ENCODE results near the gene OAS1. TPM values are rescaled to one million over a fixed set of nuclear protein-coding genes. Genes with fewer than 3 reads are reported as not detected.

Gene OAS1
- total and polyA plus RNA-seq, 2 donors (not counting 1 experiment from before 2014, with no cell fraction given): 48.3 to 70.2 TPM

DNA sequence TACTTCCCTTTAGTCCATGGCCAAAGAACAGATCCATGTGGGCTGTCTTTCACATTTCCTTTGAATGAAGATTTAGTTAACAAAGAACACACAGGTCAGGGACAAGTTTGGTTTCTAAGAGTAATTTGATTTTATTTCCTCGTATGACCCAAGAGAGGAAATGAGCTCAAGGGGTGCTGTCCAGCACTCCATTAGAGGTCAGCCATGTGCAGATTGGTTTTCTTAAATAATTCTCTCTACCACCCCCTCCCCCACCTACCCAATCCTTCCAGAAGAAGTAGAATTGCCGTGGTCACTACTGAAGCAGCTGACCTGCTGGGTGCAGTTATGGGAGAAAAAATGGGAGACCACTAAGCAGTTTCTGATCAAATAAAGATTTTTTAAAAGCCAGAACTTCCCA lies 13.9 kb upstream of the OAS1 start:
- no peaks in the 10 kb centered on the region for H3K79me2 ChIP-seq (ENCODE audit: control insufficient read depth, insufficient read depth, low read length)
- Mint-ChIP-seq H3K27ac (no peak overlapping the region), H3K27me3 (peaks cover 14% of the 10 kb centered on the region), H3K9me3 (ENCODE audit: insufficient read depth) (no peaks in the 10 kb centered on the region), H3K4me3 (no peak overlapping the region), H3K4me1 (peaks cover 6% of the 10 kb centered on the region)
- no peak overlapping the region for H2AFZ ChIP-seq (ENCODE audit: insufficient read depth, low read depth, low read length, poor library complexity, severe bottlenecking)
- no CpG with 5 or more reads among the region's 2 CpGs for WGBS (ENCODE audit: insufficient coverage)
- H4K20me1 ChIP-seq (ENCODE audit: control insufficient read depth, insufficient read depth, low read length, poor library complexity, severe bottlenecking): no peaks in the 10 kb centered on the region
- ChIA-PET POLR2A (no interaction called here), CTCF (interaction anchor here (1.0 kb wide), 1 partner anchor 85 kb away, joined by 3 read pairs; the partner anchor contains the start of gene OAS2)
- no peaks in the 10 kb centered on the region for H3K36me3 ChIP-seq (replicated peaks in 1 of 2; ENCODE audit: control extremely low read depth in 1 of 2, control insufficient read depth in 1 of 2, extremely low read depth in 1 of 2, insufficient read depth in 2 of 2, low read length in 1 of 2)
- no peak for DNase-seq
- intact Hi-C loops (cut with micrococcal nuclease): no loop called here
- ATAC-seq (ENCODE audit: low read depth): no peak
- TF ChIP-seq EZH2 (IDR thresholded peaks at IDR 0.05; ENCODE audit: borderline replicate concordance, insufficient read depth, low read depth, low read length, poor library complexity, severe bottlenecking): no peak
- TF ChIP-seq, protein P1, sequence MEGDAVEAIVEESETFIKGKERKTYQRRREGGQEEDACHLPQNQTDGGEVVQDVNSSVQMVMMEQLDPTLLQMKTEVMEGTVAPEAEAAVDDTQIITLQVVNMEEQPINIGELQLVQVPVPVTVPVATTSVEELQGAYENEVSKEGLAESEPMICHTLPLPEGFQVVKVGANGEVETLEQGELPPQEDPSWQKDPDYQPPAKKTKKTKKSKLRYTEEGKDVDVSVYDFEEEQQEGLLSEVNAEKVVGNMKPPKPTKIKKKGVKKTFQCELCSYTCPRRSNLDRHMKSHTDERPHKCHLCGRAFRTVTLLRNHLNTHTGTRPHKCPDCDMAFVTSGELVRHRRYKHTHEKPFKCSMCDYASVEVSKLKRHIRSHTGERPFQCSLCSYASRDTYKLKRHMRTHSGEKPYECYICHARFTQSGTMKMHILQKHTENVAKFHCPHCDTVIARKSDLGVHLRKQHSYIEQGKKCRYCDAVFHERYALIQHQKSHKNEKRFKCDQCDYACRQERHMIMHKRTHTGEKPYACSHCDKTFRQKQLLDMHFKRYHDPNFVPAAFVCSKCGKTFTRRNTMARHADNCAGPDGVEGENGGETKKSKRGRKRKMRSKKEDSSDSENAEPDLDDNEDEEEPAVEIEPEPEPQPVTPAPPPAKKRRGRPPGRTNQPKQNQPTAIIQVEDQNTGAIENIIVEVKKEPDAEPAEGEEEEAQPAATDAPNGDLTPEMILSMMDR (IDR thresholded peaks at IDR 0.05): no peak
- no peaks in the 10 kb centered on the region for H3K9me3 ChIP-seq (ENCODE audit: control extremely low read depth in 1 of 3, control insufficient read depth in 2 of 3, insufficient read depth in 1 of 3, low read length in 2 of 3)
- no peak overlapping the region for H3K9ac ChIP-seq (ENCODE audit: low read length)
- H3K4me3 ChIP-seq (ENCODE audit: control extremely low read depth in 1 of 5, extremely low read depth in 1 of 5, insufficient read depth in 1 of 5, low read depth in 2 of 5, low read length in 4 of 5): no peak overlapping the region
- H3K4me2 ChIP-seq (replicated peaks; ENCODE audit: low read depth, low read length, poor library complexity, severe bottlenecking): no peak overlapping the region
- H3K4me1 ChIP-seq (ENCODE audit: control insufficient read depth in 2 of 2, insufficient read depth in 2 of 2, low read length in 2 of 2): no peaks in the 10 kb centered on the region
- no peak overlapping the region for H3K27ac ChIP-seq (ENCODE audit: low read length in 2 of 2)
- peaks cover 0 to 6% (median 0%) of the 10 kb centered on the region in 4 experiments for H3K27me3 ChIP-seq (replicated peaks in 1 of 4; ENCODE audit: control extremely low read depth in 1 of 4, control insufficient read depth in 3 of 4, insufficient read depth in 4 of 4, low read length in 3 of 4)

DNA sequence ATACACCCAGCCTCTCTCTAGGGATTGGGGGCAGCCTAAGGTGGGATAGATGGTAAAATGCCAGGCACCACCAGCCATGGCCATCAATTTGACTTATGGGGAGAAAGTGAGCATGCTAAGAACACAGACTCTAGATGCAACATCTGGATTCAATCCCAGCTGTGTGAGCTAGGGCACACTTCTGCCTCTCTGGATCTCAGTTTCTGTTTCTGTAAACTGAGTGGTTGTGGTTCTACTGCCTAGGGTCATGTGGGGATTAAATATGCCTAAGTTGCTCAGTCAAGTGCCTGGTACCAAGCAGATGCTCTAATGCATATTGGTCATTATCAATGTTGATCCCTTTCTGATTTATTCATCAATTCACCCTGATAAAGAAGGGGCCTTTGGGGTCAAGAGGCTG lies 12.6 kb upstream of the OAS1 start:
- ChIA-PET POLR2A (no interaction called here), CTCF (no interaction called here)
- no peaks in the 10 kb centered on the region for H3K4me1 ChIP-seq (ENCODE audit: control insufficient read depth in 2 of 2, insufficient read depth in 2 of 2, low read length in 2 of 2)
- no peak overlapping the region for H3K27ac ChIP-seq (ENCODE audit: low read length in 2 of 2)
- no peak overlapping the region for H3K4me3 ChIP-seq (ENCODE audit: control extremely low read depth in 1 of 5, extremely low read depth in 1 of 5, insufficient read depth in 1 of 5, low read depth in 2 of 5, low read length in 4 of 5)
- DNase-seq (no peak), ATAC-seq (ENCODE audit: low read depth) (no peak)
- peaks cover 0 to 6% (median 0%) of the 10 kb centered on the region in 4 experiments for H3K27me3 ChIP-seq (replicated peaks in 1 of 4; ENCODE audit: control extremely low read depth in 1 of 4, control insufficient read depth in 3 of 4, insufficient read depth in 4 of 4, low read length in 3 of 4)
- H3K9ac ChIP-seq (ENCODE audit: low read length): no peak overlapping the region
- peaks cover 19% of the 10 kb centered on the region for H3K27me3 Mint-ChIP-seq
- no peaks in the 10 kb centered on the region for H3K36me3 ChIP-seq (replicated peaks in 1 of 2; ENCODE audit: control extremely low read depth in 1 of 2, control insufficient read depth in 1 of 2, extremely low read depth in 1 of 2, insufficient read depth in 2 of 2, low read length in 1 of 2)
- intact Hi-C loops (cut with micrococcal nuclease): no loop called here
- TF ChIP-seq, protein P1 (IDR thresholded peaks at IDR 0.05): no peak
- TF ChIP-seq EZH2 (IDR thresholded peaks at IDR 0.05; ENCODE audit: borderline replicate concordance, insufficient read depth, low read depth, low read length, poor library complexity, severe bottlenecking): no peak
- no peaks in the 10 kb centered on the region for H4K20me1 ChIP-seq (ENCODE audit: control insufficient read depth, insufficient read depth, low read length, poor library complexity, severe bottlenecking)
- no peak overlapping the region for H2AFZ ChIP-seq (ENCODE audit: insufficient read depth, low read depth, low read length, poor library complexity, severe bottlenecking)
- no peak overlapping the region for H3K4me3 Mint-ChIP-seq
- no peak overlapping the region for H3K27ac Mint-ChIP-seq
- no peaks in the 10 kb centered on the region for H3K79me2 ChIP-seq (ENCODE audit: control insufficient read depth, insufficient read depth, low read length)
- no peaks in the 10 kb centered on the region for H3K9me3 ChIP-seq (ENCODE audit: control extremely low read depth in 1 of 3, control insufficient read depth in 2 of 3, insufficient read depth in 1 of 3, low read length in 2 of 3)
- H3K9me3 Mint-ChIP-seq (ENCODE audit: insufficient read depth): no peaks in the 10 kb centered on the region
- H3K4me2 ChIP-seq (replicated peaks; ENCODE audit: low read depth, low read length, poor library complexity, severe bottlenecking): no peak overlapping the region
- peaks cover 6% of the 10 kb centered on the region for H3K4me1 Mint-ChIP-seq
